Ramos (cell line): ENCODE data around the gene AUH.

Source experiments
- in situ Hi-C: fragments of 300-500 bp; cut with MboI; formaldehyde crosslinking; loops from one replicate; pipeline ENCODE4 v1.14.3; 2022; ENCODE audit warnings: low sequenced_read_pairs; ENCODE audit not compliant: unreplicated experiment

Gene AUH

DNA sequence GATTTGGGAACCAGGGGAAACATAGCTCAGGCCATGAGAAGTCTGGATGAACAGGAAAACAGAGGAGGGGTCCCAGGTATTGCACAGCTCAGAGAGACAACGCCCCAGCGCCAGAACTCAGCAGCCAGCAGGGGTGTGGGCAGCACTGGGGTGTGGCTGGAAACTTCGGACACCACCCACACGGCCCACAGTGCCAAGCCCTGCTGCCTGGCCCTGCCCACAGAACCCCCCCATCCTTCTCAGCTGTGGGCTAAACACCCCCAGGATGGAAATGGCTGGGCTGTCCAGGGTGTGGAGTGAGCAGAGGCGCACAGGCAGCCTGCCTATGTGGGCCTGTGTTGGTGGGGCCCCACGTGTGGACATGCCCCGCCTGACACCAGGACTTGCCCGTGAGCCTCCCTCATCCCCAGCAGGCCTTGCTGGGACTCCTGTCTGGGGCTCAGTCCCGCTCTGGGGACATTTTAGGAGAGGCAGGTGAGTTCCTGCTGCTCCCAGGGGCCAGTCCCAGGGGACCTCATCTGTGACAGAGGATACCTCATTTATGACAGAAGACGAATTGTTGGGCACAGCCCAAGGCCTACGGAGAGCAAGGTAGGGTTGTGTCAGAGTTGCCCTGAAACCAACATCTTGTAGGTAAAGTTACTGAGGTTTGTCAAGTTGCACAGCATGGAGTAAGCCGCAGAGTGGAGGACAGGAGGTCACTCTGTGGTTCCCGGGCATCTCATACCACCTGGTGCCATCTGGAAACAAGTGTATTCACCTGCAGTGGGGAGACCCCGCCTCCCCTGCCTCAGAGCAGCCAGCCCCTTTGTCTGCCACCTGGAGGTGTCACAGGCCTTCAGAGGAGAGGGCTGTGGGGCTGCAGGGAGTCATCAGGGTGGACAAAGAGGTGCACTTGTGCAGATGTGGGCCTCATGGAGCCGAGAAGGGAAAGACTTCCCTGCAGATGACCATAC lies 183.2 kb downstream of the AUH start:
- in situ Hi-C loops, result no loop called here

- in situ Hi-C loops, result no loop called here
These were observed 183.9 kb downstream of the AUH start for GRCh38 chr9:91177661-91178280.

GRCh38 chr9:91177081-91177480 lies 184.6 kb downstream of the AUH start:
- in situ Hi-C loops, result no loop called here

DNA sequence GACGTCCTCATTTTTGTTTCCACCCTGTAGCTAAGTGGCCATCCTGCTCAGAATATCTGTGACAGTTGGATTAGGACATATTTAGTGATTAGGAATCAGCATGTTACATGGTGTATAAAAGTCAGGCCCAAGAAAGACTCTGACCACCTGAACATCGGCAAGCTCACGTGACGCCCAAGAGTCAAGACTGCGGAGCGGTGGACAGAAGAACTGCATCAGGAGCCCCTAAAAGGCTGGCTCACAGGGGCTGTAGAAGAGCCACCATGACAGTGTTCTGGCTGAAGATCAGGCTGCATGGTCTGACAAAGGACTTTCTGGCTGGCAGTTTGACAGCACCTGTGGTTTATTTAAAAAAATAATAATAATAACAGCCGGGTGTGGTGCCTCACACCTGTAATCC lies 185.3 kb downstream of the AUH start:
- in situ Hi-C loops, result no loop called here

- in situ Hi-C loops, result no loop called here
These were observed 186.9 kb downstream of the AUH start for GRCh38 chr9:91174772-91175171.

- in situ Hi-C loops, result no loop called here
These were observed 189.4 kb downstream of the AUH start for GRCh38 chr9:91172329-91172728.

DNA sequence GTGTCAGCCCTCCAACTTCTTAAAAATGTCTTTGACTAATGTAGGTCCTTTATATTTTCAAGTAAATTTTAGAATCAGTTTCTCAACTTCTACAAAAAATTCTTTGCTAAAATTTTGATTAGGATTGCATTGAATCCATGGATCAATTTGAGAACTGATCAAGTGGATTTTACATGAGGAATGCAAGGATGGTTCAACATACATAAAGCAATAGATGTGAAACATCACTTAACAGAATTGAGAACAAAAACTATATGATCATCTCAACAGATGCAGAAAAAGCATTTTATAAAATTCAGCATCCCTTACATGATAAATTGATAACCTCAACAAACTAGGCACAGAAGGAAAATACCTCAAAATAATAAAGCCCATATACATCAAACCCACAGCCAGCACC lies 190.8 kb downstream of the AUH start:
- in situ Hi-C loops, result no loop called here

GRCh38 chr9:91166796-91167366 lies 194.8 kb downstream of the AUH start:
- in situ Hi-C loops, result no loop called here

DNA sequence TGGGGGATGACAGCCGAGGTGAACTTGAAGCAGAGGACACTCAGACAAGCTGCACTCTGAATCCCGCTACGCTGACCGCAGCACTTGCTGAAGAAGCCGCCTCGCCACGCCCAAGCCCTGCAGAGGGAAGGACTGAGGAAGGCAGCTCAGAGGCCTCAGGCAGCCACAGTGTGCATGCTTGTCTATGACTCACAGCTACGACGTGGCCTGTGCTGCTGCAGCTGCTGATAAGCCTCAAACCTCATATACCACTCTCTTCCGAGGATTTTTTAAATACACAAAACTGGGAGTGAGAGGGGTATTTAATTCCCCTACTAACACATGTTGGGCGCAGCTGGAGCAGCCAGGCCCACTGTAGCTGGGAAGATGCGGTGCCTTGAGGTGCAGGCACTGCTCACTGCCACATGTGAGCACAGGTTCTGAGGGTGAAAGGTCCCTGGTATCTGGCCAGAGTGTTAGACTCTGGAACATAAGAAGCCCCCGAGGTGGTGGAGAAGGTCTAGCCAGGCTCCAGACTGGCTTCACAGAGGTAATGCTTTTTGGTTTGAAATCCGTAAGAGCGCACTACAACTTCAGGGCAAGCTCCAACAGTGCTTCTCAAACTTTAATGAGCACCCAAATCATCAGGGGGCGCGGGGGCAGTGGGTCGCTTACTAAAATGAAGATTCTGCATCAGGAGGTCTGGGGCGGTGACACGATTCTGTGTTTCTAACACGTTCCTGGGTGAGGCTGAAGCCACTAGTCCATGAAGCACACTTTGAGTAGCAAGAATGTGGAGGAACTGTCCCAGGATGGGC lies 196.8 kb downstream of the AUH start:
- in situ Hi-C loops, result no loop called here
